ENCODE measurements around the gene TRIM44.

Gene TRIM44

GRCh38 chr11:35675901-35676610, 13.5 kb downstream of the TRIM44 start:
- no peak for DNase-seq (ENCODE audit: low spot score)
- TF ChIP-seq CTCF (IDR thresholded peaks at IDR 0.05; ENCODE audit: extremely low read depth, missing control alignments) = no peak

- TF ChIP-seq CTCF (IDR thresholded peaks at IDR 0.05; ENCODE audit: extremely low read depth, missing control alignments) = no peak
- no peak for DNase-seq (ENCODE audit: low spot score)
Observed at GRCh38 chr11:35676611-35676965, 14.0 kb downstream of the TRIM44 start.

- DNase-seq (ENCODE audit: low spot score) = no peak
- TF ChIP-seq CTCF (IDR thresholded peaks at IDR 0.05; ENCODE audit: extremely low read depth, missing control alignments) = no peak
Observed at GRCh38 chr11:35677904-35678303, 15.3 kb downstream of the TRIM44 start.

- no peak for DNase-seq (ENCODE audit: low spot score)
- no peak for TF ChIP-seq CTCF (IDR thresholded peaks at IDR 0.05; ENCODE audit: extremely low read depth, missing control alignments)
Observed at GRCh38 chr11:35678471-35678870, 15.9 kb downstream of the TRIM44 start.

GRCh38 chr11:35678975-35679374, 16.4 kb downstream of the TRIM44 start:
- TF ChIP-seq CTCF (IDR thresholded peaks at IDR 0.05; ENCODE audit: extremely low read depth, missing control alignments) = no peak
- no peak for DNase-seq (ENCODE audit: low spot score)

GRCh38 chr11:35680506-35680905, 17.9 kb downstream of the TRIM44 start:
- no peak for TF ChIP-seq CTCF (IDR thresholded peaks at IDR 0.05; ENCODE audit: extremely low read depth, missing control alignments)

GRCh38 chr11:35681163-35681767, 18.7 kb downstream of the TRIM44 start:
- no peak for DNase-seq (ENCODE audit: low spot score)
- no peak for TF ChIP-seq CTCF (IDR thresholded peaks at IDR 0.05; ENCODE audit: extremely low read depth, missing control alignments)

More at GRCh38 chr11:35680506-35680905, 17.9 kb downstream of the TRIM44 start:
- no peak for DNase-seq (ENCODE audit: low spot score)
